ENCODE data around the gene PTPN22.
A peak's percentile ranks its signal among the peaks of the same experiment; 100 is the strongest.
"Not testable (repeated sequence)": the region's sequence is repeated elsewhere in the genome, so short reads cannot be mapped to it uniquely, and the experiment has no call there.

PTPN22 gene

DNA sequence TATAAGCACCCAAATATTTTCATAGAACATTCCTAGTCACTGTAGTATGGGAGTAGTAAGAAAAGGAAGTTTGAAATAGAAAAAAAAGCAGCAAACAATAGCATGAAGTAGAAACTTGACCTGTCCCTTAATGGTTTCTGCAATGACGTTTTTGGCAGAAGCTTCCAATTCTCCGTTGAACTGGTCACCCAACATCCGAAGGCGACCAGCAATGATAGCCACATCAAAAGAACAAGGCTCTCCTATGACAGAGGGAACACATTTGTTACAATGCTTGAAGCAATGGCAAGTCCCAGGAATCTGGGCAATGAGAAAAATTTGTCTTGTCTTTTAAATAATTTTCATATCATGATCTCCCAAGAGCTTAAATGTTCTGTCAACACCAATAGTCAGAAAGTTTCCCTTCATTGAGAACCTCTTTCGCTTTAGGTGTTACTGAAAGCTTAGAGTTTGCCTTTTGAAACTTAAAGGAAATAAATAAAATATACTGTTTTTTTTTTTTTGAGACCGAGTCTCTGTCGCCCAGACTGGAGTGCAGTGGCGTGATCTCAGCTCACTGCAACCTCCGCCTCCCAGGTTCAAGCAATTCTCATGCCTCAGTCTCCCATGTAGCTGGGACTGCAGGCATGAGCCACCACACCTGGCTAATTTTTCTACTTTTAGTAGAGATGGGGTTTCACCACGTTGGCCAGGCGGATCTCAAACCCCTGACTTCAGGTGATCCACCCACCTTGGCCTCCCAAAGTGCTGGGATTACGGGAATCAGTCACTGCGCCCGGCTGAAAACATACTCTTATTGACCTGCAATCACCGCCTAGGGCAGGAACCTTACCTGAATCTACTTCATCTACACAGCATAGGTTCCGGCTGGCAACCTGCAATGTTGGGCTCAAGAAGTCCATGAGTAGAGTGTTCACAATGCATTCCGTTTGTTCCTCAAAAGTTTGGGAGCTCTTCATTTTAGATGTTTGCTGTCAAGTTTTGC is 15.2 kb upstream of the PTPN22 start:
- no peak for DNase-seq

DNA sequence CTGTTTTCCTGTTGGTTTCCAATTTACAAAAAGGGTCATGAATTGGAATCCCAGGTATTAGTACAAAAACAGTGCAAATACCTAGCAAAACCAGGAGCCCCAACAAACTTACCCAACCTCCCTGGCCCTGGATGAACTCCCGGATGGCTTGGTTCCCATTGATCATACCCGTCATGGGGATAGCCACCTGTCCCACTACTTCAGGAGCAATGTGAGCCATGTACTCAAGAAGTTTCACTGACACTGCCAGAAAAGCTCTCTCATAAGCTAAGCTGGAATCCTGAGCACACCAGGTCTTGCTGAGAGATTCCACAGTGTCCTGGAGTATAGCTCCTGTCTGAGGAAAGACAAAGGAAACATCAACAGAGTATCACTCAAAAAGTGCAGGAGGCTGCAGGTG is 10.1 kb upstream of the PTPN22 start:
- DNase-seq = peak in 1 of 2 experiments; percentile 12

DNA sequence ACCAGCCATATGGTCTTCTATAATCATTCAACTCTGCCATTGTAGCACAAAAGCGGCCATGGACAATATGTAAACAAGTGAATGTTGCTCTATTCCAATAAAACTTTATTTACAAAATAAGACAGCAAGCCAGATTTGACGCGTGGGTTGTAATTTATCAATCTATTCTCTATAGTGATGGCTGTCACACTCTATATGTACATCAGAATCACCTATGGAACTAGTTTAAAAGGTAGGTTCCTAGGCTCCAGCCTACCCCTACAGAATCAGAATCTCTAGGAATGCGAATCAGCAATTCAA is 8.2 kb upstream of the PTPN22 start:
- no peak for DNase-seq

- no peak for DNase-seq
Measured at GRCh38 chr1:113876176-113876575, 4.7 kb upstream of the PTPN22 start.

- DNase-seq = peak in 1 of 2 experiments; percentile 84
Measured at GRCh38 chr1:113875714-113876113, 4.2 kb upstream of the PTPN22 start.

DNA sequence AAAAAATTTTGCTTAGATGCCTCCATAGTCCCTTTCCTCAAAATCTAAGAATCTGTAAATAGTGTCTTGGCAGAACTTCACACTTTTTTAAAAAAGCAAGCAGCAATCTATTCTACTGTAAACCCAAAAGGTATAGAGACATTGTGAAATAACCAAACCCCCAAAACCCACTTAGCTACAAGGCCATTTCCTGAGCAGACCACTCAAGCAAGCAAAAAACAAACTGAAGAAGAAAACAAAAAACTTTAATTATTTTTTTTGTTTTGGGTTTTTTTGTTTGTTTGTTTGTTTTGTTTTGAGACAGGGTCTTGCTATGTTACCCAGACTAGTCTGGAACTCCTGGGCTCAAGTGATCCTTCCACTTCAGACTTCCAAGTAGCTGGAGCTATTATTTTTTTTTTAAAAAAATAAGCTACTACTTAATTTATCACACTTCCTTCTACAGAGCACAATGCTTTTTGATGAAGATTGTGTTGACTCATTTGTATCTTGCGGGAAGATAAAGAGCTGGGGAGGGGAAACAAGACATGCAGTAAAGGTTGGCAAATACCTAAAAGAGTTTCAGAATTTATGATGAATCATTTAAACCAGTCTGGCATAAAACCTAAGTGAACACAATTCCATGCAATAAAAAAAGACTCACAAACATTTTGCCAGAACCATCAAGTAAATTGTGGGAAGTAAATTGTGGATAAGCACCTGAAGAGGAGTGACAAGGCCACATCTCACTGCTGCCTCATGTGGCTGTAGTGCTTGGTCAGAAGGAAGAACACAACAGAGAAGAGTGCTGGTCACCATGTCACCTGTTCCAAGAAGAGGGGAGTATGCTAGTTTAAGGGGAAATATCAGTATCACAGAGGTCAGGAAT is 2.7 kb upstream of the PTPN22 start:
- DNase-seq = no peak

- DNase-seq = no peak
Measured at GRCh38 chr1:113872219-113872935, 865 bp upstream of the PTPN22 start.

- no peak for DNase-seq
Measured at GRCh38 chr1:113870778-113871177, 734 bp downstream of the PTPN22 start.

- no peak for DNase-seq
Measured at GRCh38 chr1:113868387-113869083, 3.0 kb downstream of the PTPN22 start.

DNA sequence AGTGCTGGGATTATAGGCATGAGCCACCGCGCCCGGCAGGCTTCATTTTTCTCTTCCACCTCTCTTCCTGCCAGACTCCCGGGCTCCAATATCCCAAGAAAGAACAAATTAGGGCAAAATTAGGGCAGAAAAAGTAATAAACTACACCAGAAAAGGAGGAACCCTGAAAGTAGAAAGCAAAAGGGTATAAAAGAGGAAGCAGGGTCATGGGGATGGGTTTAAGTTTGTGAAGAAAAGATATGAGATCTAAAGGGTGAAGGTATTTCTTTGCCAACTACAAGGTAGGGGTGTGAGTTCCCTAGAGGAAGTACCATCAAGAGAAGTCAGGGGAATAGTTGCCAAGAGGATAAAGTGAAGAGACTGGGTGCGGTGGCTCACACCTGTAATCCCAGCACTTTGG is 9.9 kb downstream of the PTPN22 start:
- DNase-seq = no peak

DNA sequence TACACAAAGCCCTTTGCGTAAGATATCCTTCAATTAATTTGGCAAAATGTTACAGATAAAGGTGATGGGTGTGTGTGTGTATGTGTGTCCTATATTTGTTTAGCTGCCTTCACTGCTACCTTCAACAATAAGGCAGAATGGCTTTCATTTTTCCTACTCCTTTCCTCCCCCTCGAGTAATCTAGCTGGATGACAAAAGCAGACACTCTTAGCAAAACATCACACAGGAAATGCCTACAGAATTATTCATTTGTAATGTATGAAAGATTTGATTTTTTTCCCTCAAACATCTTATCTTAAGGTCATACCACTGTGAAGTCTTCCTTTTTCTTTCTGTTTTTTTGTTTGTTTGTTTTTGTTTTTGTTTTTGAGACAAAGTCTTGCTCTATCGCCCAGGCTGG is 10.6 kb downstream of the PTPN22 start:
- DNase-seq = no peak

- DNase-seq = no peak
Measured at GRCh38 chr1:113859478-113860175, 11.9 kb downstream of the PTPN22 start.

- DNase-seq = no peak
Measured at GRCh38 chr1:113858982-113859381, 12.5 kb downstream of the PTPN22 start.

DNA sequence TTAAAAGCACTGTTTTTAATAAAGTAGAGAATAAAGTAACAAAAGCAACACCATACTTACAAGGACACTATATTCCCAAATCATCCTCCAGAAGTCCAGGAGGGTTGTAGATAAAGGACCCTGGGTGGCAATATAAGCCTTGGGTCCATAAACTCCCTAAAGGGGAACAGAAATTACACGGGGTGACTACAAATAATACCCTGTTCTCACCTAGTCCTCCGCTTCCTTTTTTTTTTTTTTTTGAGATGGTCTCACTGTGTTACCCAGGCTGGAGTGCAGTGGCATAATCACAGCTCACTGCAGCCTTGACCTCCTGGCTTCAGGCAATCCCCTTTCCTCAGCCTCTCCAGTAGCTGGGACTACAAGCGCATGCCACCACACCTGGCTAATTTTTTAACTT is 13.1 kb downstream of the PTPN22 start:
- DNase-seq = no peak

DNA sequence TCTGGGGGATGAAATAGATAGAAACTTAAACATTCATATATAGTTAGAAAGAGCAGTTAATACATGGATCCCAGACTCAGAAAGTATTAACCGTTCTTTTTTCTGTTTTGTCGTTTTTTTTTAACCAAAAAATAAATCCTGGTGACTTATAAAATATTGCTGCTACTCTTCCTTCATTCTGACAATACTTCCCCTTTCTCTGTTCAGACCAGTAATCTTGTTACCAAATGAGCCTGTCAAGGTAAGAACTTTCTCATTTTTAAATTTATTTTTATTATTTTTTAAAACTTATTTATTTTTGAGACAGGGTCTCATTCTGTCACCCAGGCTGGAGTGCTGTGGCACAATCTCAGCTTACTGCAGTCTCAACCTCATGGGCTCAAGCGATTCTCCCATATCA is 13.7 kb downstream of the PTPN22 start:
- no peak for DNase-seq

DNA sequence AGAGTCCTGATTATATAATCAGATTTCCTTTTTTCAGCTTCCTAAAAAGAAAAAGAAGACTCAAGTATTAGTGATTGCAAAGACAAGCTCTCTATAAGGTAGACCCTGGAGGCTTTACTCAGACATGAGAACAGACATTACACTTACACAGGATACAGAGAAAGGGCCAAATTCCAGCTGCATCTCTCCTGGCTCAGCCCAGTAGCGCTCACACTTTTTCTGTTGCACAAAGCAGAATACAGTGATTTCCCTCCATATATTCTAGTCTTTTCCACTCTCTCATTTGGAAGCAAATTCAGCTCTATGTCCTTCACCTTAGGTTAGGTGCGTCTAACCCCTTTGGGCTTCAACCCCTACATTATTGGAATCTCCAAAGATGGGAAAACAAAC is 15.1 kb downstream of the PTPN22 start:
- no peak for DNase-seq

GRCh38 chr1:113855630-113856400 is 15.7 kb downstream of the PTPN22 start:
- DNase-seq = no peak

GRCh38 chr1:113854234-113854633 is 17.3 kb downstream of the PTPN22 start:
- DNase-seq = no peak

- not testable (repeated sequence) for DNase-seq
Measured at GRCh38 chr1:113852694-113853093, 18.8 kb downstream of the PTPN22 start.

DNA sequence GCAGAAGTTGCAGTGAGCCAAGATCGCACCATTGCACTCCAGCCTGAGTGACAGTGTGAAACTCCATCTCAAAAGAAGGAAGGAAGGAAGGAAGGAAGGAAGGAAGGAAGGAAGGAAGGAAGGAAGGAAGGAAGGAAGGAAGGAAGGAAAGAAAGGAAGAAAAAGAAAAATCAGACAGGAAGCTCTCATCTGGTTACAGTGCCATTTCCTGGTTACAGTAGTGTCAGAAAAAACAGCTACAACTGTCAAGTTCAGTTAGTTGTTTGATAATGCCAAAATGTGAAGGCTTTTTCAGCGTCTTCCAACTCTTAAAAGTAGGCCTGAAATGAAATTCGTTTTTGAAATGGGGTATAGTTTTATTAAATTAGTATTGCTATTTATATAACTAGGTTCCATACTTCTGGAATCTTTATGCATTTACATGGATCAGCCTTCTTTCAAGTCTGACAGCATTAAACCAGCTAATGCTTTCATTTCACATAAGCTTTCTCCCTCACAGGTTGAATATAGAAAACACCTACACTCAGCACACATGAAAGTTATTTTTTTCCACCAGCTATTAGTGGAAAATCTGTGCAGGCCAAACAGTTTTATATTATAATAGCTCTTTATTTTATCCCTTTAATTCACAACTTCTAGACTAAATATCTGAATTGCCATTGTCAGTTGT is 21.2 kb downstream of the PTPN22 start:
- no peak for DNase-seq

DNA sequence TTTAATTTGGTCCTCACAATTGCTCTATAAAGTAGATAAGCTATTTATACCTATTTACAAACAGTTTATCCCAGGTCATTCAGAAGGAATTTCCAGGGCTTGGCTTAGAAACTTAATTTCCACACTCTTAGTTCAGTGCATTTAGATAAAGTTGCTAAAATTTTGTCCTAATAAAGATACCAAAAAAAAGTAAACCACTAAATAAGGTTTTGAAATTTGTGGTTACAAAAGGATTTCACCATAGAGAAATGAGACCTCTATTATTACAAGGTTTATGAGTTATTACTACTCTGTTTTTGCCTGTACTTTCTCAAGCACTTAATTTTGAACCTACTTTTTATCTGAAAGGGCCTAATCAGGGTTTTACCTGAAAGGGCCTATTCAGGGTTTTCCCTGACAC is 22.4 kb downstream of the PTPN22 start:
- no peak for DNase-seq
